Measurements from ENCODE around the gene THBS2. TPM values are rescaled to one million over a fixed set of nuclear protein-coding genes. Genes with fewer than 3 reads are reported as not detected.

The THBS2 gene
- total RNA-seq, 2 experiments from 2014 or later, result not detected

- no peaks in the 10 kb centered on the region for H3K79me2 ChIP-seq (ENCODE audit: insufficient read depth, low read depth, low read length)
- H3K9me2 ChIP-seq (ENCODE audit: insufficient read depth, low read length), result no peaks in the 10 kb centered on the region
- no peak for DNase-seq (ENCODE audit: low spot score)
- intact Hi-C loops (cut with micrococcal nuclease; ENCODE audit: unreplicated experiment), result no loop called here
- no peak overlapping the region for H3K27ac ChIP-seq (ENCODE audit: low read depth, low read length, poor library complexity, severe bottlenecking)
- no peak overlapping the region for H3K4me2 ChIP-seq (ENCODE audit: low read length)
- no peaks in the 10 kb centered on the region for H3K36me3 ChIP-seq (ENCODE audit: insufficient read depth, low read length)
- POLR2A ChIA-PET, result interaction anchor here (0.8 kb wide), 1 partner anchor 11 kb away, joined by 3 read pairs; no protein-coding TSS in a partner anchor
- no peak overlapping the region for H3K4me3 ChIP-seq (ENCODE audit: low read depth, low read length, poor library complexity, severe bottlenecking)
- CTCF ChIA-PET (ENCODE audit: unreplicated experiment), result no interaction called here
- no peaks in the 10 kb centered on the region for H4K20me1 ChIP-seq (ENCODE audit: insufficient read depth, low read length)
- H3K9me3 ChIP-seq (ENCODE audit: low read length), result no peaks in the 10 kb centered on the region
- no TSS peak for BruUV-seq (replicated peaks)
- TF ChIP-seq CTCF (conservative IDR thresholded peaks at IDR 0.05; ENCODE audit: low read length), result no peak
- no peak for TF ChIP-seq EZH2phosphoT487 (IDR thresholded peaks at IDR 0.05; ENCODE audit: borderline replicate concordance, low read depth, low read length)
- no peaks in the 10 kb centered on the region for H3K4me1 ChIP-seq (ENCODE audit: insufficient read depth, low read length, poor library complexity, severe bottlenecking)
- H2AFZ ChIP-seq (ENCODE audit: low read length), result no peak overlapping the region
Measured at GRCh38 chr6:169266746-169267591, 13.3 kb upstream of the THBS2 start.

- H3K9me3 ChIP-seq (ENCODE audit: low read length), result no peaks in the 10 kb centered on the region
Measured at GRCh38 chr6:169266261-169266660, 12.6 kb upstream of the THBS2 start.

More at GRCh38 chr6:169266261-169266660, 12.6 kb upstream of the THBS2 start:
- no peaks in the 10 kb centered on the region for H4K20me1 ChIP-seq (ENCODE audit: insufficient read depth, low read length)
- H3K27ac ChIP-seq (ENCODE audit: low read depth, low read length, poor library complexity, severe bottlenecking), result no peak overlapping the region
- DNase-seq (ENCODE audit: low spot score), result no peak
- H3K36me3 ChIP-seq (ENCODE audit: insufficient read depth, low read length), result no peaks in the 10 kb centered on the region
- H3K4me3 ChIP-seq (ENCODE audit: low read depth, low read length, poor library complexity, severe bottlenecking), result no peak overlapping the region
- H3K4me2 ChIP-seq (ENCODE audit: low read length), result no peak overlapping the region
- H2AFZ ChIP-seq (ENCODE audit: low read length), result no peak overlapping the region
- BruUV-seq (replicated peaks), result no TSS peak
- POLR2A ChIA-PET, result no interaction called here
- TF ChIP-seq EZH2phosphoT487 (IDR thresholded peaks at IDR 0.05; ENCODE audit: borderline replicate concordance, low read depth, low read length), result no peak
- TF ChIP-seq CTCF (conservative IDR thresholded peaks at IDR 0.05; ENCODE audit: low read length), result no peak
- H3K4me1 ChIP-seq (ENCODE audit: insufficient read depth, low read length, poor library complexity, severe bottlenecking), result no peaks in the 10 kb centered on the region
- H3K79me2 ChIP-seq (ENCODE audit: insufficient read depth, low read depth, low read length), result no peaks in the 10 kb centered on the region
- intact Hi-C loops (cut with micrococcal nuclease; ENCODE audit: unreplicated experiment), result no loop called here
- no peaks in the 10 kb centered on the region for H3K9me2 ChIP-seq (ENCODE audit: insufficient read depth, low read length)
- CTCF ChIA-PET (ENCODE audit: unreplicated experiment), result no interaction called here

Measured in OCI-LY7 (cell line).